Stimulated activated CD8-positive, alpha-beta memory T cell treated with anti-CD3 and anti-CD28 coated beads, Interleukin-4, amount 100 ng/mL, for 48 hours (primary cell): ENCODE measurements around the gene RBM47.
"Not testable (repeated sequence)": the region's sequence is repeated elsewhere in the genome, so short reads cannot be mapped to it uniquely, and the experiment has no call there.

Experiments
- DNase-seq: peaks from one replicate; pipeline ENCODE4 v3.0.0-alpha.2; 2020

Gene RBM47

GRCh38 chr4:40629401-40630334 is at the start of gene RBM47:
Gene RBM47, minus strand, starts transcription at chr4:40629864. Its CDS starts 190,971 bp downstream, at chr4:40438893.
- DNase-seq, result peak; percentile 50

- no peak for DNase-seq
These were observed 48.8 kb upstream of the RBM47 start for GRCh38 chr4:40678421-40678820.

- DNase-seq, result no peak
These were observed 45.5 kb upstream of the RBM47 start for GRCh38 chr4:40675166-40675565.

- DNase-seq, result peak; percentile 54
These were observed 43.2 kb upstream of the RBM47 start for GRCh38 chr4:40672528-40673522.

- peak; percentile 67 for DNase-seq
These were observed 39.8 kb upstream of the RBM47 start for GRCh38 chr4:40669504-40669903.

- DNase-seq, result no peak
These were observed 36.2 kb upstream of the RBM47 start for GRCh38 chr4:40665842-40666241.

GRCh38 chr4:40662962-40663604 is 33.4 kb upstream of the RBM47 start:
- peak; percentile 52 for DNase-seq

- no peak for DNase-seq
These were observed 32.1 kb upstream of the RBM47 start for GRCh38 chr4:40661803-40662202.

- no peak for DNase-seq
These were observed 26.7 kb upstream of the RBM47 start for GRCh38 chr4:40656201-40656863.

GRCh38 chr4:40651280-40651679 is 21.6 kb upstream of the RBM47 start:
- no peak for DNase-seq

- DNase-seq, result no peak
These were observed 19.7 kb upstream of the RBM47 start for GRCh38 chr4:40649321-40649720.

- DNase-seq, result no peak
These were observed 19.1 kb upstream of the RBM47 start for GRCh38 chr4:40648742-40649281.

- DNase-seq, result no peak
These were observed 18.5 kb upstream of the RBM47 start for GRCh38 chr4:40648131-40648530.

- DNase-seq, result no peak
These were observed 15.9 kb upstream of the RBM47 start for GRCh38 chr4:40645586-40645985.

GRCh38 chr4:40632080-40632479 is 2.4 kb upstream of the RBM47 start:
- no peak for DNase-seq

- no peak for DNase-seq
These were observed 814 bp upstream of the RBM47 start for GRCh38 chr4:40630335-40631021.

GRCh38 chr4:40628888-40629287 is 776 bp downstream of the RBM47 start:
- DNase-seq, result no peak

- DNase-seq, result not testable (repeated sequence)
These were observed 1.3 kb downstream of the RBM47 start for GRCh38 chr4:40628407-40628806.

GRCh38 chr4:40627540-40627939 is 2.1 kb downstream of the RBM47 start:
- no peak for DNase-seq

GRCh38 chr4:40626183-40626990 is 3.3 kb downstream of the RBM47 start:
- DNase-seq, result peak; percentile 47
